H1 (cell line): ENCODE measurements around the gene PPFIA4. TPM values are rescaled to one million over a fixed set of nuclear protein-coding genes. Genes with fewer than 3 reads are reported as not detected.

Experiments used
- CTCF ChIA-PET: fragments of 300-600 bp; sonication (Branson Sonifier 250); formaldehyde crosslinking; loops from one replicate; lab custom pipeline; 2021; ENCODE audit not compliant: partially characterized antibody; lab: Charles Lee
- POLR2A ChIA-PET: fragments of 300-600 bp; sonication (Branson Sonifier 250); formaldehyde crosslinking; loops from one replicate; lab custom pipeline; 2021; ENCODE audit warnings: inconsistent platforms; ENCODE audit not compliant: partially characterized antibody; lab: Charles Lee
- DNase-seq, 2 experiments: peaks; one replicate each; pipeline versions ENCODE4 v3.0.0 to v3.0.0-alpha.2; 2010 to 2022; ENCODE audit warnings: low spot score in 2 of 2, low read depth in 1 of 2, mixed read lengths in 1 of 2
- FAIRE-seq: peaks from 2 replicates; lab custom pipeline; 2011; peaks lifted over from hg19 to GRCh38; lab: Jason Lieb, UNC
- H2AFZ ChIP-seq: 2 replicates; pipeline ENCODE4 v1.8.1; 2012; ENCODE audit warnings: low read length, inconsistent platforms
- H2AK5ac ChIP-seq: 2 replicates; pipeline ENCODE4 v1.6.1; 2013; ENCODE audit warnings: low read depth, low read length
- H2BK120ac ChIP-seq: replicated peaks from 2 replicates; pipeline ENCODE3; 2013; ENCODE audit warnings: low read depth, low read length, inconsistent platforms
- H2BK12ac ChIP-seq: 2 replicates; pipeline ENCODE4 v1.6.1; 2013; ENCODE audit warnings: low read depth, low read length
- H2BK15ac ChIP-seq: 2 replicates; pipeline ENCODE4 v1.6.1; 2013; ENCODE audit warnings: low read length
- H2BK20ac ChIP-seq: 2 replicates; pipeline ENCODE4 v1.6.1; 2013; ENCODE audit warnings: low read length
- H2BK5ac ChIP-seq: 2 replicates; pipeline ENCODE4 v1.6.1; 2013; ENCODE audit warnings: low read depth, low read length
- H3K14ac ChIP-seq: 2 replicates; pipeline ENCODE4 v1.6.1; 2013; ENCODE audit warnings: inconsistent platforms; ENCODE audit not compliant: insufficient read length
- H3K18ac ChIP-seq: 2 replicates; pipeline ENCODE4 v1.6.1; 2013; ENCODE audit warnings: low read length; ENCODE audit errors: extremely low read depth
- H3K23ac ChIP-seq: 2 replicates; pipeline ENCODE4 v1.6.1; 2013; ENCODE audit warnings: inconsistent platforms; ENCODE audit not compliant: insufficient read length
- H3K23me2 ChIP-seq: 2 replicates; pipeline ENCODE4 v1.6.1; 2013; ENCODE audit warnings: low read depth, low read length
- H3K27ac ChIP-seq: 2 replicates; pipeline ENCODE4 v1.6.1; 2011; ENCODE audit warnings: low read depth, low read length, inconsistent platforms
- H3K27me3 ChIP-seq, 4 experiments: replicated peaks in 1 of 4; 1 replicate in 1 of 4; 2 replicates in 3 of 4; pipeline versions ENCODE4 v1.6.1 to v1.8.1; 2011 to 2013; ENCODE audit warnings: low read length in 3 of 4, mild to moderate bottlenecking in 3 of 4, inconsistent platforms in 2 of 4, mixed read lengths in 2 of 4, moderate library complexity in 1 of 4; ENCODE audit not compliant: control insufficient read depth in 3 of 4, insufficient read depth in 3 of 4; ENCODE audit errors: extremely low read depth in 1 of 4
- H3K36me3 ChIP-seq, 4 experiments: 2 replicates each; pipeline versions ENCODE4 v1.6.1 to v1.8.1; 2011 to 2013; ENCODE audit warnings: mild to moderate bottlenecking in 4 of 4, low read length in 3 of 4, moderate library complexity in 2 of 4, control low read depth in 1 of 4, inconsistent platforms in 1 of 4; ENCODE audit not compliant: insufficient read depth in 4 of 4, control insufficient read depth in 2 of 4
- H3K4ac ChIP-seq: replicated peaks from 2 replicates; pipeline ENCODE3; 2013; ENCODE audit warnings: low read length, low read depth, mixed read lengths, inconsistent platforms; ENCODE audit not compliant: insufficient read length
- H3K4me1 ChIP-seq, 4 experiments: replicated peaks in 1 of 4; 1 replicate in 1 of 4; 2 replicates in 3 of 4; pipeline versions ENCODE4 v1.6.1 to v1.8.1; 2011 to 2013; ENCODE audit warnings: low read length in 3 of 4, inconsistent platforms in 2 of 4, mixed read lengths in 1 of 4; ENCODE audit not compliant: insufficient read depth in 4 of 4, control insufficient read depth in 3 of 4
- H3K4me2 ChIP-seq, 2 experiments: 2 replicates each; pipeline versions ENCODE4 v1.6.1 to v1.8.1; 2011 to 2013; ENCODE audit warnings: low read depth in 2 of 2, low read length in 2 of 2, control low read depth in 1 of 2, inconsistent platforms in 1 of 2, mild to moderate bottlenecking in 1 of 2; ENCODE audit not compliant: insufficient read depth in 1 of 2
- H3K4me3 ChIP-seq, 4 experiments: fragments of 200-600, 300-600 bp in 1 of 4; sonication (generic), shearing (Covaris generic), sonication (Bioruptor Twin) in 1 of 4; 2 replicates each; pipeline versions ENCODE4 v1.5.1 to v1.8.1; 2011 to 2016; ENCODE audit warnings: low read length in 4 of 4, low read depth in 3 of 4, control low read depth in 2 of 4, inconsistent platforms in 2 of 4, mild to moderate bottlenecking in 2 of 4, mixed read lengths in 1 of 4, moderate library complexity in 1 of 4; ENCODE audit not compliant: insufficient read depth in 2 of 4; ENCODE audit errors: extremely low read depth in 1 of 4
- H3K56ac ChIP-seq: replicated peaks from 2 replicates; pipeline ENCODE3; 2013; ENCODE audit warnings: low read depth, mild to moderate bottlenecking, mixed read lengths, low read length, inconsistent platforms; ENCODE audit not compliant: insufficient read length
- H3K79me1 ChIP-seq: 2 replicates; pipeline ENCODE4 v1.6.1; 2013; ENCODE audit warnings: low read depth, low read length, control low read depth
- H3K79me2 ChIP-seq, 2 experiments: 2 replicates each; pipeline versions ENCODE4 v1.6.1 to v1.8.1; 2012 to 2013; ENCODE audit warnings: low read length in 2 of 2, mild to moderate bottlenecking in 2 of 2, inconsistent platforms in 1 of 2; ENCODE audit not compliant: insufficient read depth in 2 of 2, control insufficient read depth in 1 of 2
- H3K9ac ChIP-seq, 4 experiments: replicated peaks in 1 of 4; 1 replicate in 1 of 4; 2 replicates in 3 of 4; pipeline versions ENCODE4 v1.6.1 to v1.8.1; 2011 to 2013; ENCODE audit warnings: low read depth in 3 of 4, low read length in 3 of 4, control low read depth in 2 of 4, mild to moderate bottlenecking in 2 of 4, moderate library complexity in 2 of 4, inconsistent platforms in 1 of 4; ENCODE audit errors: extremely low read depth in 1 of 4
- H3K9me3 ChIP-seq, 2 experiments: 2 replicates each; pipeline versions ENCODE4 v1.6.1 to v1.8.1; 2012 to 2013; ENCODE audit warnings: mild to moderate bottlenecking in 2 of 2, moderate library complexity in 2 of 2, control low read depth in 1 of 2, inconsistent platforms in 1 of 2, low read depth in 1 of 2, low read length in 1 of 2, mixed read lengths in 1 of 2; ENCODE audit not compliant: insufficient read depth in 2 of 2
- H4K20me1 ChIP-seq, 2 experiments: replicated peaks in 1 of 2; 2 replicates each; pipeline versions ENCODE3 to v1.8.1; 2011 to 2013; ENCODE audit warnings: inconsistent platforms in 2 of 2, low read length in 2 of 2, mild to moderate bottlenecking in 1 of 2; ENCODE audit not compliant: insufficient read depth in 2 of 2, control insufficient read depth in 1 of 2
- H4K5ac ChIP-seq: 2 replicates; pipeline ENCODE4 v1.6.1; 2013; ENCODE audit warnings: low read length, low read depth, mixed read lengths, inconsistent platforms; ENCODE audit not compliant: insufficient read length
- H4K8ac ChIP-seq: 2 replicates; pipeline ENCODE4 v1.8.0; 2013; ENCODE audit warnings: mild to moderate bottlenecking, moderate library complexity, low read length, inconsistent platforms; ENCODE audit not compliant: insufficient read depth; ENCODE audit errors: extremely low read depth
- H4K91ac ChIP-seq: replicated peaks from 2 replicates; pipeline ENCODE3; 2013; ENCODE audit warnings: low read length, mixed read lengths, inconsistent platforms; ENCODE audit not compliant: insufficient read length
- CTBP2 ChIP-seq: IDR thresholded peaks from 2 replicates; pipeline ENCODE4 v1.7.0; 2011; ENCODE audit warnings: borderline replicate concordance, mild to moderate bottlenecking, moderate library complexity, mixed read lengths, low read length; ENCODE audit not compliant: insufficient read depth, insufficient read length
- SIN3A ChIP-seq, 2 experiments: IDR thresholded peaks in 1 of 2; conservative IDR thresholded peaks in 1 of 2; 2 replicates each; pipeline ENCODE4 v1.6.1; 2011 to 2012; ENCODE audit warnings: low read length in 2 of 2, improper control_type of control experiment in 1 of 2, low read depth in 1 of 2, mild to moderate bottlenecking in 1 of 2
- SIX5 ChIP-seq: IDR thresholded peaks from 2 replicates; pipeline ENCODE4 v1.6.1; 2011; ENCODE audit warnings: mild to moderate bottlenecking, low read depth, low read length
- SP1 ChIP-seq: IDR thresholded peaks from 2 replicates; pipeline ENCODE4 v1.6.1; 2011; ENCODE audit warnings: low read depth, low read length
- WGBS, 2 experiments: shearing (Covaris generic) in 1 of 2; methylation state at CpG; one replicate each; pipeline versions ENCODE4 v1.1.6 to v1.1.7; 2013 to 2015; ENCODE audit warnings: low lambda C conversion rate in 2 of 2, mixed read lengths in 2 of 2, inconsistent platforms in 1 of 2, low coverage in 1 of 2, missing lambda C conversion rate in 1 of 2; ENCODE audit not compliant: insufficient replicate concordance in 2 of 2, insufficient coverage in 1 of 2, insufficient read length in 1 of 2; ENCODE audit errors: extremely low coverage in 1 of 2, missing lambda C conversion rate in 1 of 2; 5-methylcytosine and 5-hydroxymethylcytosine counted together
- polyA plus RNA-seq, 7 experiments: library from polyadenylated mRNA; depleted of rRNA in 3 of 7; stranded (reverse) in 5 of 7; unstranded in 2 of 7; fragments of >200 nt in 5 of 7; fragments of 200-250 nt in 2 of 7; gene quantifications; 1 replicate in 5 of 7; 2 replicates in 1 of 7; 4 replicates in 1 of 7; pipeline versions ENCODE4 v1.2.1 to v1.2.3, GENCODE V29; 2011 to 2013; ENCODE audit warnings: missing spikeins in 2 of 7, mixed read lengths in 2 of 7
- total RNA-seq: library from RNA; stranded (reverse); fragmentation: NEBNext Ultra II Directional; extraction: Animal tissue kit (Norgen Biotek cat#: 25700); gene quantifications from 2 replicates; pipeline ENCODE4 v1.2.1, GENCODE V29; 2021

PPFIA4 gene
- total and polyA plus RNA-seq, 2 of the 8 experiments (the other 6 are each of a cell fraction or from before 2014, with no cell fraction given): 9.0 to 9.9 TPM

GRCh38 chr1:203124546-203125317 lies 98.4 kb downstream of the PPFIA4 start:
- no peak overlapping the region for H3K4me3 ChIP-seq
- H3K9ac ChIP-seq: no peak overlapping the region; a peak in 1 of 7 replicates
- H3K4me2 ChIP-seq: no peak overlapping the region
- TF ChIP-seq SP1: no peak
- TF ChIP-seq SIN3A (conservative IDR thresholded peaks at IDR 0.05 in 1 of 2, IDR thresholded peaks at IDR 0.05 in 1 of 2; ENCODE audit: low read depth in 1 of 2, low read length in 2 of 2): no peak
- no peak for TF ChIP-seq CTBP2
- no peak for TF ChIP-seq SIX5
- no peak overlapping the region for H4K5ac ChIP-seq
- ChIA-PET CTCF (interaction anchor here (0.9 to 49.1 kb wide), 16 partner anchors 7 to 144 kb away, joined by 3 to 1071 read pairs (median 15); partner anchors contain the start of genes MYBPH, MYOG and PPFIA4), POLR2A (interaction anchor here (0.7 to 2.1 kb wide), 3 partner anchors 10 to 42 kb away, joined by 3 to 5 read pairs (median 3); no protein-coding TSS in a partner anchor)
- no peaks in the 10 kb centered on the region for H3K79me2 ChIP-seq
- no peak overlapping the region for H2BK20ac ChIP-seq
- no peak overlapping the region for H2AK5ac ChIP-seq
- H2BK15ac ChIP-seq: no peak overlapping the region
- H3K79me1 ChIP-seq: no peaks in the 10 kb centered on the region
- peaks cover 3 to 22% (median 13%) of the 10 kb centered on the region in 4 experiments for H3K4me1 ChIP-seq
- H3K4ac ChIP-seq: no peak overlapping the region
- FAIRE-seq (no peak), DNase-seq (peak in 1 of 2 experiments; percentile 37)
- no peak overlapping the region for H2BK5ac ChIP-seq
- H3K18ac ChIP-seq: no peak overlapping the region
- no peak overlapping the region for H4K8ac ChIP-seq
- 82% methylated on average over 5 of the region's 5 CpGs; no CpG with 5 or more reads in 1 of the 2 experiments for WGBS, 2 experiments
- H3K23ac ChIP-seq: no peak overlapping the region
- no peak overlapping the region for H2BK12ac ChIP-seq
- H3K56ac ChIP-seq: no peak overlapping the region
- H3K23me2 ChIP-seq: peaks cover 2% of the 10 kb centered on the region; the same call in 1 of the 2 replicates
- no peak overlapping the region for H3K27ac ChIP-seq
- H3K27me3 ChIP-seq: peaks cover 5 to 32% (median 17%) of the 10 kb centered on the region in 4 experiments
- H2AFZ ChIP-seq: no peak overlapping the region
- no peaks in the 10 kb centered on the region for H3K36me3 ChIP-seq
- H4K20me1 ChIP-seq: no peaks in the 10 kb centered on the region
- no peaks in the 10 kb centered on the region for H3K9me3 ChIP-seq
- H2BK120ac ChIP-seq: no peak overlapping the region
- H3K14ac ChIP-seq: no peak overlapping the region
- no peak overlapping the region for H4K91ac ChIP-seq
